HCT116 (cell line): ENCODE measurements around the gene GARIN5A. TPM values are rescaled to one million over a fixed set of nuclear protein-coding genes. Genes with fewer than 3 reads are reported as not detected.

Experiments used
- ATAC-seq: fragments of 200-7000 bp; cut with Tn5 transposase; 2 replicates; pipeline ENCODE4 v1.9.1; 2020; ENCODE audit warnings: mild to moderate bottlenecking, moderate library complexity
- BruUV-seq: library from RNA; stranded (reverse); fragments of 400-500 nt; replicated peaks from 2 replicates; lab custom pipeline; 2021; lab: Mats Ljungman, UMichigan
- CTCF ChIA-PET: fragments of 300-600 bp; sonication (Branson Sonifier 250); formaldehyde crosslinking; loops from one replicate; lab custom pipeline; 2021; ENCODE audit warnings: antibody characterized with exemption; lab: Charles Lee
- POLR2A ChIA-PET: fragments of 300-600, 350-600 bp; sonication (Branson Sonifier 250); formaldehyde crosslinking; loops from one replicate; lab custom pipeline; 2021; ENCODE audit warnings: antibody characterized with exemption; lab: Charles Lee
- RAD21 ChIA-PET, 2 experiments: fragments of 300-600 bp; sonication (Branson Sonifier 250); formaldehyde crosslinking; loops; one replicate each; lab custom pipeline; 2023; ENCODE audit warnings: low total read pairs in 2 of 2; ENCODE audit not compliant: uncharacterized antibody in 2 of 2, unreplicated experiment in 2 of 2, low non-redundant PET in 1 of 2; lab: Charles Lee
- DNase-seq: peaks from one replicate; pipeline ENCODE4 v3.0.0-alpha.2; 2010; ENCODE audit warnings: low read depth, low spot score
- H2AFZ ChIP-seq: fragments of 200-600 bp; shearing (Covaris generic), sonication (generic); 2 replicates; pipeline ENCODE4 v1.6.1; 2017; ENCODE audit warnings: low read depth, mixed run types, mixed read lengths, antibody characterized with exemption, low read length; ENCODE audit not compliant: poor library complexity, severe bottlenecking
- H3K27ac ChIP-seq: 2 replicates; pipeline ENCODE4 v1.5.1; 2012; ENCODE audit warnings: low read depth, low read length
- H3K27me3 ChIP-seq: fragments of 200-600 bp; sonication (generic); 2 replicates; pipeline ENCODE4 v1.6.1; 2016; ENCODE audit warnings: mixed run types, low read length, mixed read lengths; ENCODE audit not compliant: insufficient read depth
- H3K36me3 ChIP-seq, 2 experiments: fragments of 200-500 bp in 1 of 2; fragments of 200-600 bp in 1 of 2; sonication (Bioruptor generic) in 1 of 2; sonication (generic) in 1 of 2; 2 replicates each; pipeline versions ENCODE4 v1.5.1 to v1.6.1; 2014 to 2016; ENCODE audit warnings: low read length in 2 of 2, inconsistent platforms in 1 of 2, mixed read lengths in 1 of 2, mixed run types in 1 of 2; ENCODE audit not compliant: insufficient read depth in 2 of 2, control insufficient read depth in 1 of 2
- H3K4me1 ChIP-seq, 2 experiments: fragments of 200-600 bp in 1 of 2; sonication (generic) in 1 of 2; 2 replicates each; pipeline versions ENCODE4 v1.5.1 to v1.6.1; 2012 to 2017; ENCODE audit warnings: low read length in 2 of 2, inconsistent platforms in 1 of 2, mild to moderate bottlenecking in 1 of 2, mixed read lengths in 1 of 2, mixed run types in 1 of 2, moderate library complexity in 1 of 2; ENCODE audit not compliant: insufficient read depth in 2 of 2, control insufficient read depth in 1 of 2
- H3K4me2 ChIP-seq: fragments of 200-600 bp; sonication (generic); 2 replicates; pipeline ENCODE4 v1.6.1; 2017; ENCODE audit warnings: mixed run types, low read length, mixed read lengths
- H3K4me3 ChIP-seq, 2 experiments: fragments of 200-600 bp in 1 of 2; sonication (generic) in 1 of 2; replicated peaks in 1 of 2; 2 replicates each; pipeline ENCODE4 v1.5.1; 2011 to 2016; ENCODE audit warnings: low read length in 2 of 2, control low read depth in 1 of 2, low read depth in 1 of 2, mild to moderate bottlenecking in 1 of 2, mixed read lengths in 1 of 2, mixed run types in 1 of 2
- H3K79me2 ChIP-seq: fragments of 200-600 bp; sonication (generic); 2 replicates; pipeline ENCODE4 v1.6.1; 2017; ENCODE audit warnings: mild to moderate bottlenecking, mixed run types, low read length, moderate library complexity, mixed read lengths; ENCODE audit not compliant: insufficient read depth
- H3K9ac ChIP-seq: fragments of 200-600 bp; sonication (generic); 2 replicates; pipeline ENCODE4 v1.6.1; 2016; ENCODE audit warnings: low read length, mixed read lengths
- H3K9me2 ChIP-seq: fragments of 200-600 bp; sonication (generic), shearing (Covaris generic); 2 replicates; pipeline ENCODE4 v1.6.1; 2017; ENCODE audit warnings: mixed run types, mild to moderate bottlenecking, moderate library complexity; ENCODE audit not compliant: insufficient read depth
- H3K9me3 ChIP-seq, 2 experiments: fragments of 200-500 bp in 1 of 2; fragments of 200-600 bp in 1 of 2; sonication (Bioruptor generic) in 1 of 2; sonication (generic) in 1 of 2; 2 replicates each; pipeline ENCODE4 v1.6.1; 2014 to 2017; ENCODE audit warnings: low read length in 2 of 2, mixed read lengths in 2 of 2, inconsistent platforms in 1 of 2, low read depth in 1 of 2, mild to moderate bottlenecking in 1 of 2, mixed run types in 1 of 2, moderate library complexity in 1 of 2; ENCODE audit not compliant: control insufficient read depth in 1 of 2, insufficient read depth in 1 of 2
- H4K20me1 ChIP-seq: fragments of 200-600 bp; sonication (generic), shearing (Covaris generic); 2 replicates; pipeline ENCODE4 v1.6.1; 2017; ENCODE audit warnings: mixed run types, mild to moderate bottlenecking, moderate library complexity; ENCODE audit not compliant: insufficient read depth
- CEBPB ChIP-seq: IDR thresholded peaks from 2 replicates; pipeline ENCODE4 v1.6.1; 2012; ENCODE audit warnings: low read depth
- ELF1 ChIP-seq: IDR thresholded peaks from 2 replicates; pipeline ENCODE4 v1.6.1; 2012; ENCODE audit warnings: low read depth, borderline replicate concordance
- POLR2A ChIP-seq: IDR thresholded peaks from 2 replicates; pipeline ENCODE4 v1.7.0; 2011; ENCODE audit warnings: borderline replicate concordance; ENCODE audit not compliant: insufficient read depth, insufficient read length; ENCODE audit errors: extremely low read depth
- POLR2AphosphoS5 ChIP-seq: IDR thresholded peaks from 2 replicates; pipeline ENCODE4 v1.6.1; 2011; ENCODE audit warnings: mild to moderate bottlenecking, low read depth, low read length, moderate library complexity
- SP1 ChIP-seq: IDR thresholded peaks from 2 replicates; pipeline ENCODE4 v1.6.1; 2012; ENCODE audit warnings: low read depth
- intact Hi-C: fragments of 100-400 bp; cut with micrococcal nuclease; formaldehyde crosslinking; loops from 2 replicates; pipeline ENCODE4 v1.10.0; 2022
- total RNA-seq: library from RNA; stranded (reverse); gene quantifications from one replicate; pipeline ENCODE4 v1.2.1, GENCODE V29; 2021; ENCODE audit not compliant: unreplicated experiment
- TF ChIP-seq, protein P1 (sequence below), 3 experiments: fragments of 200-600 bp in 1 of 3; sonication (generic) in 1 of 3; IDR thresholded peaks in 2 of 3; conservative IDR thresholded peaks in 1 of 3; 2 replicates each; pipeline ENCODE4 v1.5.1; 2012 to 2017; ENCODE audit warnings: low read depth in 2 of 3, low read length in 2 of 3, antibody characterized with exemption in 1 of 3, borderline replicate concordance in 1 of 3, control low read depth in 1 of 3, mild to moderate bottlenecking in 1 of 3, mixed read lengths in 1 of 3, mixed run types in 1 of 3, moderate library complexity in 1 of 3; ENCODE audit not compliant: insufficient read depth in 1 of 3
- TF ChIP-seq, protein P2 (sequence below): IDR thresholded peaks from 2 replicates; pipeline ENCODE4 v1.6.1; 2012

Gene GARIN5A
- total RNA-seq, 1 experiment from 2014 or later = 12.2 TPM

DNA sequence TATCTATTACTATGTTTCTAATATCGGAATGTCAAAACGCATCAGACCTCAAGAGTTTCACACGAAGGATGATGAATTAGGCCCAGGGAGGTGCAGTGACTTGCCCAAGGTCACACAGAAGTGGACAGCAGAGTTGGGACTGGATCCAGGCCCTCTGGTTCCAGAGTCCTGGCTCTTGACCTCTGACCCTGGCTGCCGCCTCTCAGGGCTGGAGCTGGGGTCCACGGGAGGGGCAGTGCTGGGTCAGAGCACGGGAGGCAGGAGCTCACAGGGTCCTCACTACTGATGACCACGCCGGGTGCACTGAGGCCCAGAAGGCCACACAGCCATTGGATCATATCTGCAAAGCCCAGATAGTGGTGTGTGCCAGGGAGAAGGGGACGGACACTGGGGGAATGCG, 46.2 kb upstream of the GARIN5A start:
- Histone ChIP-seq H3K36me3 (no peaks in the 10 kb centered on the region), H3K9me2 (no peaks in the 10 kb centered on the region), H4K20me1 (no peaks in the 10 kb centered on the region), H3K27me3 (no peaks in the 10 kb centered on the region), H3K9ac (no peak overlapping the region)
- TF ChIP-seq CEBPB (no peak), SP1 (no peak)
- TF ChIP-seq, protein P1, sequence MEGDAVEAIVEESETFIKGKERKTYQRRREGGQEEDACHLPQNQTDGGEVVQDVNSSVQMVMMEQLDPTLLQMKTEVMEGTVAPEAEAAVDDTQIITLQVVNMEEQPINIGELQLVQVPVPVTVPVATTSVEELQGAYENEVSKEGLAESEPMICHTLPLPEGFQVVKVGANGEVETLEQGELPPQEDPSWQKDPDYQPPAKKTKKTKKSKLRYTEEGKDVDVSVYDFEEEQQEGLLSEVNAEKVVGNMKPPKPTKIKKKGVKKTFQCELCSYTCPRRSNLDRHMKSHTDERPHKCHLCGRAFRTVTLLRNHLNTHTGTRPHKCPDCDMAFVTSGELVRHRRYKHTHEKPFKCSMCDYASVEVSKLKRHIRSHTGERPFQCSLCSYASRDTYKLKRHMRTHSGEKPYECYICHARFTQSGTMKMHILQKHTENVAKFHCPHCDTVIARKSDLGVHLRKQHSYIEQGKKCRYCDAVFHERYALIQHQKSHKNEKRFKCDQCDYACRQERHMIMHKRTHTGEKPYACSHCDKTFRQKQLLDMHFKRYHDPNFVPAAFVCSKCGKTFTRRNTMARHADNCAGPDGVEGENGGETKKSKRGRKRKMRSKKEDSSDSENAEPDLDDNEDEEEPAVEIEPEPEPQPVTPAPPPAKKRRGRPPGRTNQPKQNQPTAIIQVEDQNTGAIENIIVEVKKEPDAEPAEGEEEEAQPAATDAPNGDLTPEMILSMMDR (IDR thresholded peaks at IDR 0.05 in 2 of 3, conservative IDR thresholded peaks at IDR 0.05 in 1 of 3; ENCODE audit: borderline replicate concordance in 1 of 3, insufficient read depth in 1 of 3, low read depth in 2 of 3, low read length in 2 of 3) = no peak
- TF ChIP-seq, all 23 proteins: peak for 0
- H3K4me2 ChIP-seq = no peak overlapping the region
- no peak overlapping the region for H2AFZ ChIP-seq
- no peak overlapping the region for H3K4me3 ChIP-seq
- DNase-seq (no peak), ATAC-seq (no peak)
- no peaks in the 10 kb centered on the region for H3K4me1 ChIP-seq
- H3K9me3 ChIP-seq = no peaks in the 10 kb centered on the region
- RAD21 ChIA-PET = no interaction called here
- POLR2A ChIA-PET = no interaction called here
- CTCF ChIA-PET = interaction anchor here (2.6 kb wide), 1 partner anchor 15 kb away, joined by 11 read pairs; no protein-coding TSS in a partner anchor
- H3K79me2 ChIP-seq = no peaks in the 10 kb centered on the region
- no peak overlapping the region for H3K27ac ChIP-seq
- intact Hi-C loops = no loop called here
- BruUV-seq = no TSS peak

DNA sequence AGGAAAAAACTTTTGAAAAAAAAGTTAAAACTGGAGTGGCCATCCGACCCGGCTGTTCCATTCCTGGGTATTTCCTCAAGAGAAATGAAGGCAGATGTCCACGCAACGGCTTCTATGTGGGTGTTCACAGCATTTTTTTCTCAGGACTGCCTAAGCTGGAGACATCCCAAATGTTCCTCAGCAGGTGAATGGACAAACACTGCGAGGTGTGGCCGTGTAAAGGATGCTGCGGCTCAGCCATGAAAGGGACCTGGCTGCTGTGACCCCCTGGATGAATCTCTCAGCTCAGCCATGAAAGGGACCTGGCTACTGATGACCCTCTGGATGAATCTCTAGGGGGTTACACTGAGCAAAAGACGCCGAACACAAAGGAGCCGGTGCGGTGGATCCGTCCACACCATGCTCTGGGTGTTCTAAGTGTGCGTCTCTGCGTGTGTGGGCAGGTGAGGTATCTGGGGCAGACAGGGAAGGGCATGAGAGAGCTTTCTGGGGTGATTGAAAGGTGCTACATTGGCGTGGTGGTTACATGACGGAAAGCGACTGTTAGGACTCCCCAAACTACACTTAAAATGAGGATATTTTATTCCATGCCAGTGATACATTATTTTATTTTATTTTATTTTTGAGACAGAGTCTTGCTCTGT, 44.3 kb upstream of the GARIN5A start:
- H3K9me2 ChIP-seq = no peaks in the 10 kb centered on the region
- H3K9ac ChIP-seq = no peak overlapping the region
- DNase-seq (no peak), ATAC-seq (no peak)
- no peak overlapping the region for H3K4me2 ChIP-seq
- no peak overlapping the region for H3K4me3 ChIP-seq
- no peaks in the 10 kb centered on the region for H4K20me1 ChIP-seq
- H2AFZ ChIP-seq = no peak overlapping the region
- no peaks in the 10 kb centered on the region for H3K9me3 ChIP-seq
- RAD21 ChIA-PET = no interaction called here
- H3K4me1 ChIP-seq = no peaks in the 10 kb centered on the region
- no peak overlapping the region for H3K27ac ChIP-seq
- no peaks in the 10 kb centered on the region for H3K27me3 ChIP-seq
- no peaks in the 10 kb centered on the region for H3K36me3 ChIP-seq
- intact Hi-C loops = no loop called here
- CTCF ChIA-PET = no interaction called here
- no peaks in the 10 kb centered on the region for H3K79me2 ChIP-seq
- POLR2A ChIA-PET = no interaction called here
- BruUV-seq = no TSS peak
- TF ChIP-seq POLR2A = no peak
- TF ChIP-seq CEBPB = no peak
- TF ChIP-seq POLR2AphosphoS5 = no peak
- TF ChIP-seq ELF1 = no peak
- TF ChIP-seq, protein P2, sequence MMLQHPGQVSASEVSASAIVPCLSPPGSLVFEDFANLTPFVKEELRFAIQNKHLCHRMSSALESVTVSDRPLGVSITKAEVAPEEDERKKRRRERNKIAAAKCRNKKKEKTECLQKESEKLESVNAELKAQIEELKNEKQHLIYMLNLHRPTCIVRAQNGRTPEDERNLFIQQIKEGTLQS = no peak
